OCI-LY3 (cell line): ENCODE measurements around the gene PRDM16.

ENCODE experiments used
- H2AFZ ChIP-seq: fragments of 200-600, 300-600 bp; shearing (Covaris generic); 2 replicates; pipeline ENCODE4 v1.6.0; 2014; ENCODE audit warnings: antibody characterized with exemption, low read depth, low read length
- H3K27ac ChIP-seq: fragments of 200-600, 300-600 bp; sonication (generic); 2 replicates; pipeline ENCODE4 v1.5.1; 2014; ENCODE audit warnings: mild to moderate bottlenecking, low read length, moderate library complexity, mixed read lengths
- H3K27me3 ChIP-seq: fragments of 200-600, 300-600 bp; sonication (generic); 2 replicates; pipeline ENCODE4 v1.6.1; 2014; ENCODE audit warnings: low read depth, low read length, mixed read lengths
- H3K36me3 ChIP-seq: fragments of 200-600, 300-600 bp; sonication (generic); replicated peaks from 2 replicates; pipeline ENCODE3; 2014; ENCODE audit warnings: low read depth, low read length, mixed read lengths
- H3K4me1 ChIP-seq: fragments of 300-600, 200-600 bp; sonication (generic); 2 replicates; pipeline ENCODE4 v1.6.1; 2014; ENCODE audit warnings: low read length, mixed read lengths
- H3K4me2 ChIP-seq: fragments of 200-600, 300-600 bp; sonication (generic); 2 replicates; pipeline ENCODE4 v1.6.1; 2014; ENCODE audit warnings: low read length, mixed read lengths
- H3K4me3 ChIP-seq: fragments of 300-600, 200-600 bp; sonication (generic); 2 replicates; pipeline ENCODE4 v1.5.1; 2014; ENCODE audit warnings: antibody characterized with exemption, mild to moderate bottlenecking, low read length, moderate library complexity
- H3K79me2 ChIP-seq: fragments of 300-600, 200-600 bp; shearing (Covaris generic); 2 replicates; pipeline ENCODE4 v1.6.1; 2014; ENCODE audit warnings: mild to moderate bottlenecking, low read length, mixed read lengths
- H3K9ac ChIP-seq: fragments of 300-600, 200-600 bp; shearing (Covaris generic); 2 replicates; pipeline ENCODE4 v1.6.0; 2014; ENCODE audit warnings: mild to moderate bottlenecking, low read length, moderate library complexity
- H3K9me3 ChIP-seq: fragments of 200-600, 300-600 bp; shearing (Covaris generic); 2 replicates; pipeline ENCODE4 v1.6.1; 2014; ENCODE audit warnings: low read length, mixed read lengths; ENCODE audit not compliant: insufficient read depth
- H4K20me1 ChIP-seq: fragments of 200-600, 300-600 bp; sonication (generic); 2 replicates; pipeline ENCODE4 v1.6.1; 2016; ENCODE audit warnings: low read length, mixed read lengths; ENCODE audit not compliant: insufficient read depth
- CTCF ChIP-seq: fragments of 200-600, 300-600 bp; sonication (generic); IDR thresholded peaks from 2 replicates; pipeline ENCODE4 v1.5.1; 2014; ENCODE audit warnings: antibody characterized with exemption, low read length, low read depth
- EZH2phosphoT487 ChIP-seq: fragments of 200-600 bp; shearing (Covaris generic); IDR thresholded peaks from 2 replicates; pipeline ENCODE4 v1.6.1; 2018; ENCODE audit warnings: antibody characterized with exemption, mixed run types, low read depth

The PRDM16 gene

DNA sequence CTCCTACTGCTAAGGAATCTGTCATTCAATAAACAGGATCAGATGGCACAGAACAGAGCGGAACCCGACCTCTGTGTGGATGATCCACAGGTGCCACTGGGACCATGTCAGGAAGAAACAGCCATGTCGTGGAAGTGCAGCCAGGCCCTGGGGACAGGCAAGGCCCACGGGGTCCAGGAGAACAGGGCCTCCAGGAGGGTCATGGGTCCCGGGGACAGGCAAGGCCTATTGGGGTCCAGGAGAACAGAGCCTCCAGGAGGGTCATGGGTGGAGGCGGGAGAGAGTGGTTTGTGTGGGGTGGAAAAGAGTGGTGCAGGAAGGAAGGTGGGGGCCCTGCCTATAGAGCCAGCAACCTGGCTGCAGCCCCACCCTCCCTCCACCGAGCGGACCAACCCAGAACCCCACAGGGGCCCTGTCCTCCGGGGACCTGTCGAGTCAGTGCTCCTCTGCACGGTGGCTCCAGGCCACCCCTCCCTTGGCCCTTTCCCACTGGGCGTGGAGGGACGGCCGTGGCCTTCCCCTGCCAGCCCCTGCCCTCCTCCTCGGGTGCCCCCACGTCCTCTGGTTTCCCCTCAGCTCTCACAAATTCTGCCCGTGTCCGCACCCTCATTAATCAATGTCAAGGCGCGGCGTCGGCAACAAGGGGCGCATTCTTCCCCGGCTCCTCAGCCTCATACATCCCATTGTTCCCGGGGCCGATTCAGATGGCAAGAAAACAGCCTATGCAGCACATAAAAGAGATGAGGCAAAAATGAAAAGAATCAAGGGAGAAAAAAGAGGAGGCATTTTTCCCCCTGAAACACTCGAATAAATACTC, 146.4 kb downstream of the PRDM16 start:
- TF ChIP-seq EZH2phosphoT487 = no peak
- Histone ChIP-seq H2AFZ (no peak overlapping the region), H3K79me2 (no peaks in the 10 kb centered on the region), H3K27ac (no peak overlapping the region), H3K9ac (no peak overlapping the region), H3K9me3 (no peaks in the 10 kb centered on the region), H3K4me3 (no peak overlapping the region), H3K27me3 (no peaks in the 10 kb centered on the region), H3K4me1 (no peaks in the 10 kb centered on the region), H3K36me3 (no peaks in the 10 kb centered on the region), H4K20me1 (no peaks in the 10 kb centered on the region), H3K4me2 (no peak overlapping the region)

DNA sequence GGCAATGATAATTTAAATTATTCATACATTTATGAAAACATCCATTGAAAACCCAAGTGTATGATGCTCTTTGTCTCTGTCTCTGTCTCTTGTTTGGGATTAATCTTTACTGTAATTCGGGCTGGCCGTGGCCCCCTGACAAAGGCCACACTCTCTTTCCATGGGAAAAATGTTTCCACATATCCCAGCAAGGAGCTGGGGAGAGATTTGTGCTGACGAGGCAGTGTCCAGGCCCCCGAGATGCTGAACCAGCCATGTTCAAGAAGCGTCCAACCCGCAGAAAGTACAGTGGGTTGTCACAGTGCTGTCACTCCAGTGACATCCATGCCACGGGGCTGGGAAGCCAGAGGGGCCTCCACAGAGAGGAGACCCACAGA, 147.0 kb downstream of the PRDM16 start:
- H3K4me2 ChIP-seq = no peak overlapping the region
- H4K20me1 ChIP-seq = no peaks in the 10 kb centered on the region
- no peak overlapping the region for H2AFZ ChIP-seq
- H3K27me3 ChIP-seq = no peaks in the 10 kb centered on the region
- H3K79me2 ChIP-seq = no peaks in the 10 kb centered on the region
- H3K27ac ChIP-seq = no peak overlapping the region
- TF ChIP-seq CTCF (no peak), EZH2phosphoT487 (no peak)
- H3K9ac ChIP-seq = no peak overlapping the region
- H3K36me3 ChIP-seq = no peaks in the 10 kb centered on the region
- H3K9me3 ChIP-seq = no peaks in the 10 kb centered on the region
- no peak overlapping the region for H3K4me3 ChIP-seq
- H3K4me1 ChIP-seq = no peaks in the 10 kb centered on the region

GRCh38 chr1:3217181-3217641, 148.2 kb downstream of the PRDM16 start:
- no peaks in the 10 kb centered on the region for H3K36me3 ChIP-seq
- H3K4me2 ChIP-seq = no peak overlapping the region
- no peak overlapping the region for H3K4me3 ChIP-seq
- no peaks in the 10 kb centered on the region for H3K9me3 ChIP-seq
- no peak for TF ChIP-seq CTCF
- TF ChIP-seq EZH2phosphoT487 = no peak
- H4K20me1 ChIP-seq = no peaks in the 10 kb centered on the region
- no peak overlapping the region for H3K9ac ChIP-seq
- no peaks in the 10 kb centered on the region for H3K27me3 ChIP-seq
- H3K4me1 ChIP-seq = no peaks in the 10 kb centered on the region
- no peak overlapping the region for H3K27ac ChIP-seq
- H2AFZ ChIP-seq = no peak overlapping the region
- no peaks in the 10 kb centered on the region for H3K79me2 ChIP-seq

- Histone ChIP-seq H4K20me1 (no peaks in the 10 kb centered on the region), H3K79me2 (no peaks in the 10 kb centered on the region), H3K36me3 (no peaks in the 10 kb centered on the region), H3K27ac (no peak overlapping the region), H3K4me3 (no peak overlapping the region), H3K4me2 (no peak overlapping the region), H3K9ac (no peak overlapping the region), H2AFZ (no peak overlapping the region), H3K4me1 (no peaks in the 10 kb centered on the region), H3K27me3 (no peaks in the 10 kb centered on the region), H3K9me3 (no peaks in the 10 kb centered on the region)
- no peak for TF ChIP-seq EZH2phosphoT487
- TF ChIP-seq CTCF = no peak
These were observed 149.1 kb downstream of the PRDM16 start for GRCh38 chr1:3217979-3218679.
